GM18520 (cell line): ENCODE data around the gene MTFP1.
"Not testable (repeated sequence)": the region's sequence is repeated elsewhere in the genome, so short reads cannot be mapped to it uniquely, and the experiment has no call there.

Experiments
- ATAC-seq: cut with Tn5 transposase; IDR thresholded peaks from one replicate; pipeline ENCODE4 v1.9.1; 2021; ENCODE audit not compliant: unreplicated experiment

The MTFP1 gene

GRCh38 chr22:30425327-30425615 lies 297 bp upstream of the MTFP1 start:
- no peak for ATAC-seq

GRCh38 chr22:30426388-30427353 lies 1.1 kb downstream of the MTFP1 start:
- ATAC-seq, result no peak

- ATAC-seq, result no peak
Observed at GRCh38 chr22:30427871-30428270, 2.3 kb downstream of the MTFP1 start.

GRCh38 chr22:30429887-30430286 lies 4.3 kb downstream of the MTFP1 start:
- ATAC-seq, result no peak

- no peak for ATAC-seq
Observed at GRCh38 chr22:30430933-30431332, 5.4 kb downstream of the MTFP1 start.

GRCh38 chr22:30432096-30432495 lies 6.5 kb downstream of the MTFP1 start:
- ATAC-seq, result no peak

GRCh38 chr22:30432520-30432919 lies 7.0 kb downstream of the MTFP1 start:
- no peak for ATAC-seq

- ATAC-seq, result no peak
Observed at GRCh38 chr22:30433227-30433626, 7.7 kb downstream of the MTFP1 start.

- no peak for ATAC-seq
Observed at GRCh38 chr22:30433773-30434172, 8.2 kb downstream of the MTFP1 start.

GRCh38 chr22:30434843-30435242 lies 9.3 kb downstream of the MTFP1 start:
- ATAC-seq, result no peak

GRCh38 chr22:30435674-30436126 lies 10.1 kb downstream of the MTFP1 start:
- ATAC-seq, result no peak

- ATAC-seq, result no peak
Observed at GRCh38 chr22:30436196-30436595, 10.6 kb downstream of the MTFP1 start.

- ATAC-seq, result no peak
Observed at GRCh38 chr22:30438559-30438958, 13.0 kb downstream of the MTFP1 start.

GRCh38 chr22:30439226-30439625 lies 13.7 kb downstream of the MTFP1 start:
- ATAC-seq, result no peak

- no peak for ATAC-seq
Observed at GRCh38 chr22:30439836-30440235, 14.3 kb downstream of the MTFP1 start.

GRCh38 chr22:30441088-30441487 lies 15.5 kb downstream of the MTFP1 start:
- no peak for ATAC-seq

GRCh38 chr22:30444632-30445437 lies 19.3 kb downstream of the MTFP1 start:
- ATAC-seq, result no peak

GRCh38 chr22:30445438-30446145 lies 20.0 kb downstream of the MTFP1 start:
- no peak for ATAC-seq

- ATAC-seq, result no peak
Observed at GRCh38 chr22:30447656-30448055, 22.1 kb downstream of the MTFP1 start.

- not testable (repeated sequence) for ATAC-seq
Observed at GRCh38 chr22:30451488-30451887, 25.9 kb downstream of the MTFP1 start.

GRCh38 chr22:30452861-30453260 lies 27.3 kb downstream of the MTFP1 start:
- ATAC-seq, result no peak
